GM18519 (cell line): ENCODE data around the gene KCNH6.

ENCODE experiments used
- ATAC-seq: cut with Tn5 transposase; IDR thresholded peaks from one replicate; pipeline ENCODE4 v1.9.1; 2021; ENCODE audit warnings: mild to moderate bottlenecking, moderate library complexity; ENCODE audit not compliant: unreplicated experiment, low FRiP score

KCNH6 gene

DNA sequence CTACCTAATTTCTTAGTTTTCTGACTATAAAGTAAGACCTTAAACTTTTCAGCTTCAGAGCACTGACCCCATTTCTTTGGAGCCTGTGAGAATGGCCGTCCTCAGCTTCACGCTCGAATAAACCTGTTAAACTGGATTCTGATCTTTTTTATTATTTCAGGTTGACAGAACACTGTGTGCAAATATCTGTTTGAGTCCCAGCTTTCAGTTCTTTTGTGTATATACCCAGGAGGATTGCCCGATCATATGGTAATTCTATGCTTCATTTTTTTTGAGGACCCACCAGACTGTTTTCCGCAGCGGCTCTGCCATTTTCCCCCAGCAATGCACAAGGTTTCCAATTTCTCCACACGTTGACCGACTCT, 19.8 kb upstream of the KCNH6 start:
- no peak for ATAC-seq

DNA sequence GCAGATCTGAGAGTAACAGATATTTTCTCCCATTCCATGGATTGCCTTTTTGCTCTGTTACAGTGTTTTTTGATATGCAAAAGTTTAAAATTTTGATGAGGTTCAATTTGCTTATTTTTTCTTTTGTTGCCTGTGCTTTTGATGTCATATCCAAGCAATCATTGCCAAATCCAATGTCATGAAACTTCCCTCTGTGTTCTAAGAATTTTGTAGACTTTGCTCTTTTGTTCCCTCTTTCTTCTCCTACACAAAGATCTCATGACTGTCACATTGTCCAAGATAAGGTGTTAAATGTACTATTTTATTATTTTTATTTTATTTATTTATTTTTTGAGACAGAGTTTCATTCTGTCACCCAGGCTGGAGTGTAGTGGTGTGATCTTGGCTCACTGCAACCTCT, 18.9 kb upstream of the KCNH6 start:
- no peak for ATAC-seq

GRCh38 chr17:63505341-63505740, 17.8 kb upstream of the KCNH6 start:
- no peak for ATAC-seq

GRCh38 chr17:63506627-63507026, 16.5 kb upstream of the KCNH6 start:
- ATAC-seq = no peak

DNA sequence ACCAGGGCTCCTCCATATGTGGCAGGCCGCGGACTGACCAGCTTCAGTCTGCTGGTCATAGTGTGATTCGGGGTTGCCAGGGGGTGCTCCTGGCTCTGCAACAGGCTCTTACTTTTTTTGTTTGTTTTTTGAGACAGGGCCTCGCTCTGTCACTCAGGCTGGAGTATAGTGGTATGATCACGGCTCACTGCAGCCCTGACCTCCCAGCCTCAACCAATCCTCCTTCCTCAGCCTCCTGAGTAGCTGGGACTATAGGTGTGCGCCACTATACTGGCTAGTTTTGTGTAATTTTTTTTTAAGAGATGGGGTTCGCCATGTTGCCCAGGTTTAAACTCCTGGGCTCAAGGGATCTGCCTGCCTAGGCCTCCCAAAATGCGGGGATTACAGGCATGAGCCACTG, 11.8 kb upstream of the KCNH6 start:
- no peak for ATAC-seq

GRCh38 chr17:63512388-63512787, 10.8 kb upstream of the KCNH6 start:
- ATAC-seq = no peak

- no peak for ATAC-seq
Observed at GRCh38 chr17:63512896-63513644, 10.1 kb upstream of the KCNH6 start.

- ATAC-seq = no peak
Observed at GRCh38 chr17:63514477-63514876, 8.7 kb upstream of the KCNH6 start.

DNA sequence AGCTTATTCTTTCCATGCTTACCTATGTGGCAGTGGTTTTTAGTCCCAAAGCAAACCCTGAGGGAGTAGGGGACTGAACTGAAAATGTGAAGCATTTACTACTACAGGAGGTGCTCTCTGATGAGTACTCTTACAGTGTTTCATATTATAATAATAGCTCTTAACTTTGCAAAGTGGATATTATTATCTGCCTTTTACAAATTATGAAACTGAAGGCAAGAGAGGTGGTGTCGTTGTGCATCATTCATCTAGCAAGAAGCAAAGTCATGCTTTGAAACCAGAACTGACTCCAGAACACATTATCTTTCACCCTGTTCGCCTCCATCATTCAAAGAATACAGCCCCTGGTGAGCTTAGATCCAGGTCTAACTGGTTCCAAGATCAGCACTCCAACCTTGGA, 8.2 kb upstream of the KCNH6 start:
- peak; percentile 56 for ATAC-seq

DNA sequence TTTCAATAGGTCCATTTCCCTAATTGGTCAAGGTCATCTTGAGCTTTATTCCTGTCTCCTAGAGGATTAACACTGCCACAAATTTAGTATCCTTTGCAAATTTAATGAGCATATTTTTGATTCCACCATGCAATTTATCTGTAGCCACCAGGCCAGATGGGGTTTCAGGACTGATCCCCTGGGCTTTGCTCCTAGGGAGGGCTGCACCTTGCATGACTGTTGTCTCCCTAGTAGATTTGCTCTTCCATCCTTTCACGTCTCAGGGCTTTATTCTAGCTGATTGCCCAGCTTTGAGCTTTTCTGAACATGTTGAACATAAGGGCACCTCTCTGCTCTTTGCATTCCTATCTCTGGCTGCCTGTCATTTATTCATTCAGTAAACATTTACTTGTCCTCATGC, 7.7 kb upstream of the KCNH6 start:
- ATAC-seq = no peak

- ATAC-seq = no peak
Observed at GRCh38 chr17:63516910-63517824, 6.0 kb upstream of the KCNH6 start.

- no peak for ATAC-seq
Observed at GRCh38 chr17:63517825-63518534, 5.2 kb upstream of the KCNH6 start.

DNA sequence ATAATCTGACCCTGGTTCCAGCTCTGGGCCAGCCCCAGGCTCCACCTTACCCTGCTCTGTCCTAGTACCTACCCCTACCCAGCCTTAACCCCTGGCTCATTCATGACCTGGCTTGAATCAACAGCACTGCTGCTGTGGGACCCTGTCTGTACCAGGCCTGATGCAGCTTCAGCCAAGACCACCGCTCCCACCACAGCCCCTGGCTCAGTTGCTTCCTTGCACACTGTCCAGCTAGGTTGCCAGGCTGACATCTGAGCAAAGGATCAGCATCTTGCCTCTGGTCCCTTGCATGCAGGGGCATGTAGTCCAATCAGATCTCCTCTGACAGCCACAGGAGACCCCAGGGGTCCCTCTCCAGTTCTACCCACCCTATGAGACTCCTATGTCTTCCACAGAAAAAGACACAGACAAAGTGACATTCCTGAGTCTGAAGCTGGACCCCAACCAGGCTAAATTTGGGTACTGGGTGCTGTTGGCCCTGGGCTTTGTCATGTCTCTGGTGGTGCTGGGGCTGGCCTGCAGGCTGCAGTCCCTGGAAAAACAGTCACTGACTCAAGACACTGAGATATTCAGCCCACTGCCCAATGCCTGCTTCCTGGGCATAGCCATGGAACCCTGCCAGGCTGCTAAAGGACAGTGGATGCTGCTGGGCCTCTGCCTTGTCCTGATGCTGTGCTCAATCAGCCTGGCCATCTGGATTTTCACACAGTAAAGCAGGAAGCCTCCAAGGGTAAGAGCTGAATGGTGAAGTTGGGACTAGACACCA, 3.9 kb upstream of the KCNH6 start:
- ATAC-seq = no peak

- no peak for ATAC-seq
Observed at GRCh38 chr17:63519972-63520882, 2.9 kb upstream of the KCNH6 start.

DNA sequence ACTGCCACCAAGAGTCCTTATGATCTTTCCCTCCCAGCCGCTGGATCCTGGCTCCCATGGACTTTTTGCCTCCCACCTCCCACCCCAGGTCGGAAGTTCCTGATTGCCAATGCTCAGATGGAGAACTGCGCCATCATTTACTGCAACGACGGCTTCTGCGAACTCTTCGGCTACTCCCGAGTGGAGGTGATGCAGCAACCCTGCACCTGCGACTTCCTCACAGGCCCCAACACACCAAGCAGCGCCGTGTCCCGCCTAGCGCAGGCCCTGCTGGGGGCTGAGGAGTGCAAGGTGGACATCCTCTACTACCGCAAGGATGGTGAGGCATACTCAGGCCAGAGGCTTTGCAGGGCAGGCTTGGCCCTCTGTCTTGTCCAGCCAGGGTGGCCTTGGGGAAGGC, 893 bp downstream of the KCNH6 start:
- no peak for ATAC-seq

- no peak for ATAC-seq
Observed at GRCh38 chr17:63525190-63525946, 2.2 kb downstream of the KCNH6 start.

DNA sequence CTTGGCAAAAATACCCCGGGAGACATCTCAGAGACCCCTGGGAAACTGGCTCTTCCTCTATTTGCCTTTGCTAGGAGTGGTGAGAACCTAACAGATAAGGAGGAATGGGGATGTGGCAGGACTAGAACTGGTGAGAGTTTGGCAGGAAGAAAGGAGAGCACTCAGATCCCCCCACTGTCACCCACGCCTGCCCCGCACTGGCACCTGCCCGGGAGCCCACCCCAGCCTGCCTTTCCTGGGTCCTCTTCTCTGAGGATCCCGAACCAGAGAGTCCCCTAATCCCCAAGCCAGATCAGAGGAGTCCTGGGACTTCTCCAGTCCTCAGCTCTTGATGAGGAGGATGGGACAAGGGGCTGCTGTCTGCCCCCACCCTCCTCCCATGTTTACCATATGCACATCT, 3.7 kb downstream of the KCNH6 start:
- ATAC-seq = no peak

- ATAC-seq = no peak
Observed at GRCh38 chr17:63528183-63528582, 5.0 kb downstream of the KCNH6 start.
